DMS153 treated with DMSO at 0.1 percent for 48 hours (cell line): ENCODE results near the gene SALL1.

Experiments
- DNase-seq: peaks from one replicate; lab custom pipeline; 2025; ENCODE audit not compliant: unreplicated experiment; lab: John Stamatoyannopoulos, UW

SALL1 gene

GRCh38 chr16:51150888-51151320 is at the start of gene SALL1:
Gene SALL1, minus strand, starts transcription at chr16:51151270. Its CDS starts 29 bp downstream, at chr16:51151241.
- no peak for DNase-seq

GRCh38 chr16:51200793-51201192 is 49.7 kb upstream of the SALL1 start:
- no peak for DNase-seq

- no peak for DNase-seq
Measured at GRCh38 chr16:51197953-51198748, 47.1 kb upstream of the SALL1 start.

DNA sequence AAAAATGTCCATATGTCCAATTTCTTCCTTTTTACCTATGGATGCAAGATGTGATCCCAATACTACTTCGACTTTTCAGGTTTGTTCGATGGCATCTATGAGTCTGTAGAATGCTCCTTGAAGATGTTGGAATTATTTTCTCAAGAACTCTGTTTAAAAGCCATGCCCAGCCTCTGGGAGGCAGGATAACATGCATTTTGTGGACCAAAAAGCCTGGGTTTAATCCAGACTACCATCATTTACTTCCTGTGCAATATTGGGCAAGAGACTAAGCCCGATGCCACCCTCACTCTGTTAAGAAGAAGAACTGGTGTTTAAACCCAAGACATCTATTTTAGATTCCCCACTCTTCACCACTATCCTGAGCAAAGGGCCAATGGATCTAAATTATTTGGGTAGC is 42.8 kb upstream of the SALL1 start:
- DNase-seq: no peak

GRCh38 chr16:51184702-51185433 is 33.8 kb upstream of the SALL1 start:
- DNase-seq: no peak

DNA sequence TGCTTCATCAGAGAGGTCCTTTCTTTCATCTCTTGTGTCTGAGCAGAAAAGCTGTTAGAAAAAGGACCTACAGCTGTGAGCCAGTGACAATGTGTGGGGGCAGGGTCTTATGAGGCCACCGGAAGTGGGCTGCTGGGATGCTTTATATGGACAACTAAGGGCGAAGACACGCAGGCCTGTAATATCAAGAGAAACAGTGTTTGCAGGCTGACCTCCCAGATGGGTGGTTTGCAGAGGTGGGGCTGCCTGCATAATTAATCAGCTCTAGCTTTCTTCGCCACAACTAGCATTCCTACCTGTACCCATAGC is 30.4 kb upstream of the SALL1 start:
- no peak for DNase-seq

DNA sequence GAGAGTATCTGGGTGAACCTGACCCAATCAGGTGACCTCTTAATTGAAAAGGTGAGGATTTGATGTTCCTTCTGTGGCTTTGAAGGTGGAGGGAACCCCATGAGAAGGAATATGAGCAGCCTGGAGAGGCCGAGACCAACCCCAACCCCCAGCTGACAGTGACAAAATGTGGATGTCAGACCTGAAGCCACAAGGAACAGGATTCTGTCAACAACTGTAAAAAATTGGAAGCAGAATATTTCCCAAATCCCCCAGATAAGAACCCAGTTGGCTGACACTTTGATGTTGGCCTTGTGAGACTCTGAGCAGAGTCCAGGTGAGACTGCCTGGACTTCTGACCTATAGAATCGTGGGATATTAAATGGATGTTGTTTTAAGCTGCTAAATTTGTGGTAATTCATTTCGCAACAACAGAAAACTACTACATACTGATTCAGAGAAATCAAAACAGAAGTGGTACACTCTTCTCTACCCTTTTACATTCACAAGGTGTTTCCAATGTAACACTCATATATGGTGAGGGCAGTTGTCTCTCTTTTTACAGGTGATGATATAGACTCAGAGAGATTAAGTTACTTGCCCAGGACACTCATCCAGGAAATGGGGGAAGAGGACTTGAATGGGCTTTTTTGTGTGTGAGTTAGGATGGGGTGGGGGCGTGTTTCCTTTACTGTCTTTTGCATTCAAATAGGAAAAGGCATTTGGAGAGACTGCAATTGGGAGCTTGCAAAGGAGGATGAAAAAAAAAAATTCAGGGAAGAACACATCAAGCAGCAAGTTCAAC is 29.8 kb upstream of the SALL1 start:
- DNase-seq: no peak

GRCh38 chr16:51175081-51175480 is 24.0 kb upstream of the SALL1 start:
- no peak for DNase-seq

GRCh38 chr16:51172368-51172767 is 21.3 kb upstream of the SALL1 start:
- no peak for DNase-seq

- DNase-seq: no peak
Measured at GRCh38 chr16:51168755-51169154, 17.7 kb upstream of the SALL1 start.

- DNase-seq: no peak
Measured at GRCh38 chr16:51167170-51167895, 16.3 kb upstream of the SALL1 start.

GRCh38 chr16:51166541-51166940 is 15.5 kb upstream of the SALL1 start:
- no peak for DNase-seq

DNA sequence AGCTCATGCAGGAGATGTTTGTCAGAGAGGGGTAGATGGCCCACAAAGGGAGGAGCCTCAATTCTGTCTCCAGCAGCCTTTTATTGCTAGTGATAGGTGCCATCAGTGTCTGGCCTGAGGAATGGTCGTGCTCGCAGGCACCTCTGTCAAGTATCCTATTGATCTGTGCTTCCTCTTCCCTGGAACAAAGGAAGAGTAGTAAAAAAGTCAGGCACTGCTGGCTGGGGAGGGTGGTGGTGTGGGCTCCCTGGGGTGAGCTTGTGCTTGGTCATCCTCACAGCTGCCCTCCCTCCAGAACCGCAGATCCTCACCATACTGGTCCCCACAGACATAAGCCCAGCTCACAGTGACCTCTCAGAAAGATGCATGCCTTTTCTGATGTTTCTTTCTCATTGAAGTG is 15.0 kb upstream of the SALL1 start:
- no peak for DNase-seq

DNA sequence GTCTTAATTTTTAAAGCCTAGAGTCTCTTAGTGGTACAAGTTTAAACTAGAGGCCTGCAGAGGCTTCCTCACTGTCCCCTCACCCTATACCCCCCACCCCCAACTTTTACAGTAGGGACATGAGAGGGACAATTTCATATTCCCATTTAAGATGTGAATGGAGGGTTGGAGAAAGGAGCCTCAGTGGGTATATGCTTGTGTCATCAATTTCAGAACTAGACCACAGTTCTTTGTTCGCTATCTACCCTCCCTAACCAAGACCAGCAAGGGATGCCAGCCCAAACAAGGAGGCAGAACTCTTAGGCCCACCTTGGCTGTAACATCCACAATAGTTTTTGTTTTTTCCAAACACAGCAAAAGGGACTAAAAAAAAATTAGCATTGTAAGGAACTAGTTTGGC is 14.0 kb upstream of the SALL1 start:
- DNase-seq: no peak

GRCh38 chr16:51164574-51164973 is 13.5 kb upstream of the SALL1 start:
- no peak for DNase-seq

- DNase-seq: no peak
Measured at GRCh38 chr16:51163894-51164566, 13.0 kb upstream of the SALL1 start.

- DNase-seq: no peak
Measured at GRCh38 chr16:51163366-51163765, 12.3 kb upstream of the SALL1 start.

GRCh38 chr16:51161440-51162195 is 10.5 kb upstream of the SALL1 start:
- DNase-seq: no peak

GRCh38 chr16:51159865-51160264 is 8.8 kb upstream of the SALL1 start:
- DNase-seq: no peak

DNA sequence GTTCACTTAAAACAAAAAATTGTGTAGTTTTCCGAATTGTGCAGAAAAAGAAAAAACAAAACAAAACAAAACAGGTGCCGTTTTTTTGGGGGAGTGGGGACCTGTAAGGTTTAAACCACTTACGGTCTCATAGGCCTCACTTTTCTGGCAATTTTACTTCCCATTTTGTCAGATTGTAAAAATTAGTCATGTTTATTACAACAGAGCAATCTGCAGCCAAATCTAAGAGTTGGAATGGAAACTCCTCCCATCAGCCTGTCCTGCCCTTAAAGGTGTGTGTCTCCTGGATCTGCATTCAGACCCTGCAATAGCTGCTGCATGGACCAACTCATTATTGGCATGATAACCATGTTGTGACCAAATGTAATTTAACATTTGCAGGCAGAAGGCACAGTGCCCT is 8.2 kb upstream of the SALL1 start:
- DNase-seq: no peak
